Stomach smooth muscle (tissue), 2 donors: ENCODE data around the gene AKAP13.

Source experiments
- H3K27ac ChIP-seq: one replicate; pipeline ENCODE4 v1.7.0; 2013; ENCODE audit warnings: mild to moderate bottlenecking, low read length, inconsistent platforms
- H3K27me3 ChIP-seq, 2 donors: one replicate each; pipeline ENCODE4 v1.7.0; 2013; ENCODE audit warnings: low read length in 2 of 2; ENCODE audit not compliant: insufficient read depth in 2 of 2, control insufficient read depth in 1 of 2
- H3K36me3 ChIP-seq, 2 donors: one replicate each; pipeline ENCODE4 v1.7.0; 2013; ENCODE audit warnings: low read length in 2 of 2; ENCODE audit not compliant: control insufficient read depth in 2 of 2, insufficient read depth in 2 of 2
- H3K4me1 ChIP-seq: one replicate; pipeline ENCODE4 v1.7.0; 2013; ENCODE audit warnings: low read length; ENCODE audit not compliant: control insufficient read depth, insufficient read depth
- H3K4me3 ChIP-seq, 2 donors: one replicate each; pipeline ENCODE4 v1.7.0; 2013; ENCODE audit warnings: low read length in 2 of 2
- H3K9ac ChIP-seq, 2 donors: one replicate each; pipeline ENCODE4 v1.7.0; 2013; ENCODE audit warnings: low read length in 2 of 2, mild to moderate bottlenecking in 1 of 2
- H3K9me3 ChIP-seq, 2 donors: one replicate each; pipeline ENCODE4 v1.7.0; 2013; ENCODE audit warnings: low read length in 2 of 2; ENCODE audit not compliant: control insufficient read depth in 2 of 2
- donor health status: healthy.
- donor health status: Pancreatic carcinoma.

Gene AKAP13

GRCh38 chr15:85757073-85757938 lies 376.9 kb downstream of the AKAP13 start:
- no peak overlapping the region for H3K4me3 ChIP-seq
- peak overlapping the region; percentile 31 for H3K27ac ChIP-seq
- H3K9ac ChIP-seq, result peak overlapping the region in 1 of 2 donors; percentile 9
- no peaks in the 10 kb centered on the region for H3K27me3 ChIP-seq
- H3K36me3 ChIP-seq, result no peaks in the 10 kb centered on the region
- peaks cover 59% of the 10 kb centered on the region for H3K4me1 ChIP-seq
- no peaks in the 10 kb centered on the region for H3K9me3 ChIP-seq

- no peaks in the 10 kb centered on the region for H3K36me3 ChIP-seq
- no peaks in the 10 kb centered on the region for H3K27me3 ChIP-seq
- H3K27ac ChIP-seq, result peak overlapping the region; percentile 24
- H3K9me3 ChIP-seq, result no peaks in the 10 kb centered on the region
- peaks cover 61% of the 10 kb centered on the region for H3K4me1 ChIP-seq
- H3K9ac ChIP-seq, result peak overlapping the region in 1 of 2 donors; percentile 9
- H3K4me3 ChIP-seq, result no peak overlapping the region
Observed at GRCh38 chr15:85757939-85758654, 377.7 kb downstream of the AKAP13 start.

- Histone ChIP-seq H3K27ac (no peak overlapping the region), H3K9me3 (no peaks in the 10 kb centered on the region), H3K9ac (no peak overlapping the region), H3K27me3 (no peaks in the 10 kb centered on the region), H3K4me3 (no peak overlapping the region), H3K36me3 (no peaks in the 10 kb centered on the region), H3K4me1 (peaks cover 66% of the 10 kb centered on the region)
Observed at GRCh38 chr15:85758655-85758978, 378.2 kb downstream of the AKAP13 start.

GRCh38 chr15:85759376-85759775 lies 379.0 kb downstream of the AKAP13 start:
- H3K27me3 ChIP-seq, result no peaks in the 10 kb centered on the region
- H3K4me1 ChIP-seq, result peaks cover 74% of the 10 kb centered on the region
- H3K9ac ChIP-seq, result no peak overlapping the region
- no peaks in the 10 kb centered on the region for H3K36me3 ChIP-seq
- peak overlapping the region; percentile 90 for H3K27ac ChIP-seq
- H3K9me3 ChIP-seq, result no peaks in the 10 kb centered on the region
- H3K4me3 ChIP-seq, result no peak overlapping the region

DNA sequence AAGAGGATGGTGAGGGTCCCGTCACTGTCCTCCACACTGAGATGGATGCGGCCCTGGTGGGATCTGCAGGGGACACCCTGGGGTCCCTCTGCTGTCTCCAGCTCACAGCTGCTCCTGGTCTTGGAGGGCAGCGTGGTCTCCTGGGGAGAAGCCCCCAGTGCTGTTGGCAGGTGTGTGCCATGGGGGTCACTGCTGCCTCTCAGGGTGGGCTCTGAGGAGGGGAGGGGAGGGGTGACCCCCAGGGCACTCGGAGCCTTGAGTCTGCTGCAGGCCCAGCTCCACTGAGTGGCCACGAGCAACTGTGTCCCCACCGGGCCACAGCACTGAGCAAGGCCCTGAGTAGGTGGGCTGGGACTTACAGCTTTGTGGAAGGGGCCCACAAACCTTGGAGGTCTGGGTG lies 379.6 kb downstream of the AKAP13 start:
- Histone ChIP-seq H3K4me1 (peaks cover 77% of the 10 kb centered on the region), H3K4me3 (no peak overlapping the region), H3K27me3 (no peaks in the 10 kb centered on the region), H3K9me3 (no peaks in the 10 kb centered on the region), H3K36me3 (no peaks in the 10 kb centered on the region), H3K9ac (no peak overlapping the region), H3K27ac (peak overlapping the region; percentile 90)

DNA sequence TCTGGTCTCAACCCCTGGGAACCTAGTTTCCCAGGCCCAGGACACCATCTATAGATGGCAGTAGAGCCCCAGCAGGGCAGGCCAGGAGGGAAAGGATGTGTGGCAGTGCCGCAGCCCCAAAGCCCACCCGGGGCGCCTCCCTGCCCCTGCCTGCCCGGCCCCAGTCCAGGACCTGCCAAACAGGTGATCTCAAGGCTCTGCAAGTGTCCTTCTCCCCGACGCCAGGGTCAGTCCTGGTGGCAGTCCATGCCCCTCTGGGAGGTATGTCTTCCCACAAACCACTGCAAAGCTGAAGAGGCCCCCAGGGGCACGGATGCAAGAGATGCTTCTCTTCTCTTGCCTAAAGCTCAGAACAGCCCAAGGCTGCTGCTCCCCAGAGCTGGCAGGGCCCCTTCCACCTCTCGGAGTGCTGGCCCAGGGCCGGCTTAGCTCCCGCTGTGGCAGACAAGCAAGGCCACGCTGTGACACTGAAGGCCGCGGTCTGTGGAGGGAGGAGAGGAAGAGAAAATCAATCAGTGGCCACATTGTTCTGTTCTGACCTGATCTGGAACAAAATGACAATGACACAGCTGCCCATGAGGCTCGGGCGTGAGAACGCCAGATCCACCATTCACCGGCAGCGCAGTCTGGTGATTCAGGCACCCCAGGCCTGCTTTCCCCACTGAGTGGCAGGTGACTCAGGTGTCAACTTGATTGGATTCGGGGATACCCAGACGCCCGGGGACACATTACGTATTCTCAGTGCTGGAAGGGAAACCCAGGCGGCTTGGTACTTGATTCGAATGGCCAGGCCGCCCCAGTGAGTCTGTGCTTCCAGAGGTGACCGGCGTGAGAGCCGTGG lies 380.3 kb downstream of the AKAP13 start:
- Histone ChIP-seq H3K27ac (peak overlapping the region; percentile 90), H3K9me3 (no peaks in the 10 kb centered on the region), H3K4me1 (peaks cover 70% of the 10 kb centered on the region), H3K36me3 (no peaks in the 10 kb centered on the region), H3K27me3 (no peaks in the 10 kb centered on the region), H3K9ac (peak overlapping the region in 1 of 2 donors; percentile 21), H3K4me3 (no peak overlapping the region)

DNA sequence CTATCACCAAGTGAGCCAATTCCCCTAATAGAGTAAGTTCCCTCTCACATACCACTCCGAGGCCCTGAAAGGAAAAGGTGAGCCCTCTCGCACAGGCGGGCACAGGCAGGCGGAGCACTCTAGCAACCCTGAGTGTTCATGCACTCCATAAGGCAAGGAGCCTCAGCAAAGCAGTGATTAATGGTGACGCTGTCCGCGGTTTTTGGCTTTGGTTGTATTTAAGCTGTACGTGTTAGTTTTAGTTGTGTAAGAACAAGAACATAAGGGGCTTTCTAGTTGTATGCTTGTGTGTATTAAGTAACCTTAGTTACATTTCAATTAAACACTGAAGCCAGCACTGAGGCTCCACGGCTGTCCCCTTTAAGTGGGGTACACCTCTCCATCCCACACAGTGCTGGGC lies 381.2 kb downstream of the AKAP13 start:
- H3K9me3 ChIP-seq, result no peaks in the 10 kb centered on the region
- H3K36me3 ChIP-seq, result no peaks in the 10 kb centered on the region
- peak overlapping the region; percentile 90 for H3K27ac ChIP-seq
- no peak overlapping the region for H3K4me3 ChIP-seq
- peaks cover 70% of the 10 kb centered on the region for H3K4me1 ChIP-seq
- peak overlapping the region in 1 of 2 donors; percentile 47 for H3K9ac ChIP-seq
- H3K27me3 ChIP-seq, result no peaks in the 10 kb centered on the region

DNA sequence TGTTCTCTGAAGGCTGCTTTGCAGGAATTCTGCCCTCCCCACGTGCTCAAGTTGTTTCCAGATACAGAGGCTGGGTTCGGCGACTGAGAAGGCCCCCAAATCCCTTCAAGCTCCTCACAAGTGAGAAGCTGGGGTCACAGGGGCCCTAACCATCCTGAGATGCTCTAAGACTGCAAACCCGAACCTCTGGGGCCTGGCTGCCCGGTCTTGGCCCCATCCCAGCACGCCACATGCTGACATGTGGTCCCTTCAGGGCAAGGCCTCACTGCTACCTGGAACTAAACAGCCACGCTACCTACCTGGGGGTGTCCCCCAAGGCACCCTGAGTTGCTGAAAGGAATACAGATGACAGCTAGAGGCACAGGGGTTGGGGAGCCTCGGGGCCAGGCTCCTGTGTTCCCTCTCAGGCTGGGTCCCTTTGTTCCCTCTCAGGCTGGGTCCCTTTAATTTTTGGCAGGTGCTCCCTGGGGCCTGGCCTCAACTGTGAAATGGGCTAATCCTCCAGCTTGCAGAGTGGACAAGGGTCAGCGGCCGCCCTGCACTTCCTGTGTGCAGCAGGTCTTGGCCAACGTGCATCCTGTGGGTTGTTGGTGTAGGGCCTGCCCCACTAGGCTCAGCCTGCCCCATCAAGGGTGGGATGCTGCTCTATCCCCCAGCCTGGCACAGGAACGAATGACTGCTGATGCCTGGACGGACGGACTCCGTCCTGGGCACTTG lies 381.8 kb downstream of the AKAP13 start:
- Histone ChIP-seq H3K36me3 (no peaks in the 10 kb centered on the region), H3K27me3 (no peaks in the 10 kb centered on the region), H3K9ac (peak overlapping the region; percentile 47 to 51), H3K9me3 (no peaks in the 10 kb centered on the region), H3K4me3 (peak overlapping the region in 1 of 2 donors; percentile 22), H3K4me1 (peaks cover 69% of the 10 kb centered on the region), H3K27ac (peak overlapping the region; percentile 90)

DNA sequence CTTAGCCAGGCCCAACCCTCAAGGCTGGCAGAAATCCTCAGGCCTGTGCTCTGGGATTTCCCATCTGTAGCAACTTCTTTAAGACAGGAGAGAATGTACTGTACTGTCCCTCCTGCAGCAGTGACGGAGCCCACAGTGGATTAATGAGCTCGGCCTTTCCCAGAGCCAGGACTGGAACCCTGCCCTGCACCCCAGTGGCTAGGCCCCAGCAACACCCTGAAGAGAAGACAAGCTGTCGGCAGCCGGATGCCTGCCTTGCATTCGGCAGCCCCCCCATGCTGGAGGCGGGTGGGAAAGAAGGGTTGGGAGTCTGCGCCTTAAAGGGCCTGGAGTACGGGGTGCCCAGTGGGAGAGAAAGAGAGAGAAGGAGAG lies 382.3 kb downstream of the AKAP13 start:
- peaks cover 64% of the 10 kb centered on the region for H3K4me1 ChIP-seq
- no peaks in the 10 kb centered on the region for H3K27me3 ChIP-seq
- peak overlapping the region; percentile 90 for H3K27ac ChIP-seq
- H3K9ac ChIP-seq, result peak overlapping the region; percentile 47 to 51
- H3K9me3 ChIP-seq, result no peaks in the 10 kb centered on the region
- peak overlapping the region in 1 of 2 donors; percentile 22 for H3K4me3 ChIP-seq
- H3K36me3 ChIP-seq, result no peaks in the 10 kb centered on the region

DNA sequence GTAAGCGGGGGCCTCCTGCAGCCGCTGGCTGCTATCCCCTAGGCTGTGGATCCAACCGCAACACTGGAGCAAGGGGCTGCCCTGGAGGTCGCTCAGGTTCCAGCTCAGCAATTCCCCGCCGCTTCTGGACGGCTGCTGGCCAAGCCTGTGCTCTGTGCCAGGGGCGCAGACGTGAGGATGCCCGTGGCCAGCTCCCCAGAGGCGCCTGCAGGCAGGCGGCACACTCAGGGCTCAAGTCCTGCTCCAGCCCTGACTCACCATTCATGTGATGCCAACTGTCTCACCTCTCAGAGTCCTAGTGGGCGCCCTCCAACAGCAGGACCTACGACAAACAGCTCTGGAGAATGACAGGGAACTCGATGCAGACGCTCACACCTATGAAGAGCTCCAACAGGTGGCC lies 382.8 kb downstream of the AKAP13 start:
- no peaks in the 10 kb centered on the region for H3K36me3 ChIP-seq
- no peaks in the 10 kb centered on the region for H3K9me3 ChIP-seq
- H3K27ac ChIP-seq, result peak overlapping the region; percentile 90
- no peaks in the 10 kb centered on the region for H3K27me3 ChIP-seq
- H3K4me3 ChIP-seq, result peak overlapping the region in 1 of 2 donors; percentile 22
- H3K9ac ChIP-seq, result no peak overlapping the region
- peaks cover 60% of the 10 kb centered on the region for H3K4me1 ChIP-seq
